T47D (cell line): ENCODE results near the gene GGT7.
"Not testable (repeated sequence)": the region's sequence is repeated elsewhere in the genome, so short reads cannot be mapped to it uniquely, and the experiment has no call there.

Source experiments
- DNase-seq, 2 experiments: peaks; one replicate each; pipeline versions ENCODE4 v3.0.0 to v3.0.0-alpha.2; 2011 to 2012; ENCODE audit warnings: low read depth in 1 of 2, low spot score in 1 of 2
- JUND ChIP-seq: IDR thresholded peaks from 2 replicates; pipeline ENCODE4 v1.6.1; 2012; ENCODE audit warnings: low read depth
- in situ Hi-C: cut with HindIII; loops from 2 replicates; pipeline ENCODE4 v1.10.0; 2016; ENCODE audit warnings: low sequenced_read_pairs, low pct_unique_long_range_greater_than_20kb

The GGT7 gene, protein sequence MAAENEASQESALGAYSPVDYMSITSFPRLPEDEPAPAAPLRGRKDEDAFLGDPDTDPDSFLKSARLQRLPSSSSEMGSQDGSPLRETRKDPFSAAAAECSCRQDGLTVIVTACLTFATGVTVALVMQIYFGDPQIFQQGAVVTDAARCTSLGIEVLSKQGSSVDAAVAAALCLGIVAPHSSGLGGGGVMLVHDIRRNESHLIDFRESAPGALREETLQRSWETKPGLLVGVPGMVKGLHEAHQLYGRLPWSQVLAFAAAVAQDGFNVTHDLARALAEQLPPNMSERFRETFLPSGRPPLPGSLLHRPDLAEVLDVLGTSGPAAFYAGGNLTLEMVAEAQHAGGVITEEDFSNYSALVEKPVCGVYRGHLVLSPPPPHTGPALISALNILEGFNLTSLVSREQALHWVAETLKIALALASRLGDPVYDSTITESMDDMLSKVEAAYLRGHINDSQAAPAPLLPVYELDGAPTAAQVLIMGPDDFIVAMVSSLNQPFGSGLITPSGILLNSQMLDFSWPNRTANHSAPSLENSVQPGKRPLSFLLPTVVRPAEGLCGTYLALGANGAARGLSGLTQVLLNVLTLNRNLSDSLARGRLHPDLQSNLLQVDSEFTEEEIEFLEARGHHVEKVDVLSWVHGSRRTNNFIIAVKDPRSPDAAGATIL

DNA sequence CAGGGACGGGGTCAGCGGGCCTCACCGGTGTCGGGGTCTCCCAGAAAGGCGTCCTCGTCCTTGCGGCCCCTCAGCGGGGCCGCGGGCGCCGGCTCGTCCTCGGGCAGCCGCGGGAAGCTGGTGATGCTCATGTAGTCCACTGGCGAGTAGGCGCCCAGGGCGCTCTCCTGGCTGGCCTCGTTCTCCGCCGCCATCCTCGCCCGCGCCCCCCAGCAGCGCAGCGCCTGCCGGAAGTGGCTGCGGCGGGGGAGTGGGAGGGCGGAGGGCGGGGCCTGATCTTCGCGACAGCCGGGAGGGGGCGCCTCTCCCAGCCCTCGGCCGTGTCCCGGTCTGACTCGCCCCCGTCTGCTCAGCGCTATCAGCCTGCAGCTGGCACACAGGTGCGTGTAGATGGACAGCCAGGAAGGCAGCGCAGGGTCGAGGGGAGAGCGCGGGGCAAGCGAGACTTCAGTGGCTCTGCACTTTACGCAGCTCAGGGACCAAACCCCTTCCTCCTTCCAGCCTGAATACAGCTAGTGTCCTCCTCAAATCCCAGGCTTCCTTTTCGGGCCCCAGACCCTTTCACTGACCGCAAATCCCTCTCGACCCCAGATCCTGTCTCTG is at the start of gene GGT7:
TSS of gene GGT7 (minus strand) at position 235 of the 603 bp plus-strand sequence. CDS start at position 194, 41 bp downstream.
- DNase-seq, result peak; percentile 69 to 74
- TF ChIP-seq JUND, result no peak
- in situ Hi-C loops, result no loop called here

DNA sequence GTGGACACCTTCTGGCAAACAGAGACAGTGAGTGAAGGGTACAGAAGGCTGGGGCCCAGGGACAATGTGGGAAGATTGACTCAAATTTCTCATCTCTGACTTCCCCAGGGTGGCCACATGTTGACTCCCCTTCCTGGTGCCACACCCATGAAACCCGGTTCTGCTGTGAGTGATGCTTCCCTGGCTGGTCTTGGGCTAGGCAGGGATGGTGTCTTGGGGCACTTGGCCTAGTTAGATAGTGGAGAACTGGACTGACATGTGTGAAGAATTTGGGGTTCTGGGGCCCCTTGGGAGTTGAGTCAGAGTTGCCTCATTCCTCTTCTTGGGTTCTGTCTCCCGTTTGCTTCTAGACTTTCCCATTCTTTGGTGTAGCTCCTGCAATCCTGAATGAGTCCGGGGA is 48.8 kb upstream of the GGT7 start:
- in situ Hi-C loops, result no loop called here
- no peak for DNase-seq
- no peak for TF ChIP-seq JUND

DNA sequence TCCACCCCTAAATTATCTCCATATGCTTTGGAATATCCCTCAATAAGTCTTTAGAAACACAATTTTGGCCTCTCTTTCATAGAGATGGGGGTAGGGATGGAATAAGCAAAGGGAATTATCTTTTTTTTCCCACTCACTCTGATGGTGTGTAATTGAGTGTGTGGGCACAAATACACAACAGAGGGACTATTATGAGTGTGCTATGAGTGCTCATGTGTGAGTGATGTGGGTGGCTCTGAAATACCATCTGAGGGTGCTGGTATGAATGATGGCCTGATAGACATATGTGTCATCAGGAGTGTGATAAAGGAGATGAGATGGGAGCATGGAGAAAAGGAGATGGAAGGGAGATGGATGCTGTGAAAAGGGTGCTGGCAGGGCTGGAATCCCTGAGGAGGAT is 47.4 kb upstream of the GGT7 start:
- TF ChIP-seq JUND, result no peak
- in situ Hi-C loops, result no loop called here
- DNase-seq, result no peak

DNA sequence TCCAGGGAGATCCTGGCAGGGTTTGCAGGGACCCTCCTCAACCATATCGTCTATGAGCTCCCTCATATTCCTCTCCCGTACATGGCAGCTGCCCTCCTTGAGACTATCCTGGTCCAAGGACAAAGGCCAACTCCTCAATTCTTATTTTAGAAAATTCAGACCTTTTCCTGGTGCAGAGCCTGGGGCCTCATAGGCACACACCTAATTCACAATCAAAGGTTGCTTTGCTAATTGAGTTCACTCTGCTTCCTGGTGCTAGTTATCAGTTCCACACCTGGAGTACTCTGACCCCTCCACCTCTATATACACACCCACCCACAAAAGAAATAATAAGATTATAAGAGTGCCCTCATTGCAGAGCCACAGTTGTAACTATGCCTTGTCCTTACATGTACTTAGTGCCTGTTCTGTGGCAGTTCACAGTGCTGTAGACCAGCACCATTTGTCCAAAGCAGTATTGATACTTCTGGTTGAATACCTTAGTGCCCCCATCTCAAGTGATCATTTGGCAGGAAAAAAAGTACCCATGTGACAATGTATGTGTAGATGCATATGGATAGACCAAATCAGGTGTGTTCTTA is 44.2 kb upstream of the GGT7 start:
- no peak for TF ChIP-seq JUND
- in situ Hi-C loops, result no loop called here
- DNase-seq, result no peak

DNA sequence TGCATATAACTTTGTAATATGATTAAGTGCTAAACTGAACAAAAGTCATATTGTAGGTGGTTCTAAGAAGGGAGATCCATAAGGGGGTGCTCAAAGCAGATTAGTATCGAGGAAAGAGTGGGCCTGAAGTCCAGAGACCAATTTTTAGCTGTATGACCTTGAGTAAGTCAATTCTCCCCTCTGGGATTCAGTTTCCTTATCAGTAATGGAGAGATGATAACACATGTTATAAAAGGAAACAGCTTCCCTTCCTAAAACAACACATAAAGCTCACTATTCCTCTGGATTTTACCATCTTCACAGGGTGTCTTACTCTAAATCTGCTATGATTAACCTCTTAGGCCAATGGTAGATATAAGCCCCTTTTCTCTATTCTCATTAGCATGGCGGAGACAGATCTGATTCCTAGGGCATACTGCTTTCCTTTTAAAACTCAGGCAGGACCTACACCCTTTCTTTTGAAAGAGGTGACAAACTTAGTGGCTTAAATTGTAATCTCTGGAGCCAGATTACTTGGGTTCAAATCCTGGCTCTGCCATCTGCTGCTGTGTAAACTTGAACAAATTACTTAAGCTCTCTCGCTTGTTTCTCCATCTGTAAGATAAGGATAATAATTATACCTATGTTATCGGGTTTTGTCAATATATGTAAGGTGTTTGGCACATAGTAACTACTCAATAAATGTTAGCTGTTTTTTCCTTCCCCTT is 43.2 kb upstream of the GGT7 start:
- in situ Hi-C loops, result no loop called here
- DNase-seq, result no peak
- TF ChIP-seq JUND, result no peak

DNA sequence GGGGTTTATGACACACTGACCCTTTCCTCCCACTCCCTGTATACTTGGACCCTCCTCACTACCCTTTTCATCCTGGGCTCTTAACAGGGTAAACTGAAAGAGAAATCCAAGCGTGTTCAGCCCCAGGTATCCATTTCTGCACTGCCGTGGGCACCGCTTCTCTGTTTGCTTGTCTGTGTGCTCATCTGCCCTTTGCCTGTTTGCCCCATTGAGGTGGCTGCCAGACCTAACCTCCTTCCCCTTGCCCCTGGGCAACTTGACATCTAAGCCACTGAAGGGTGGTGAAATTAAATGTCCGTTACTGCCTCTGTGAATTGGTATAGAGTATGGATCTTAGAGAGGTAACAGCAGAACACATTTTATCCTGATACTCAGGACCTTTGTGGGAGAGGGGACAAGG is 42.5 kb upstream of the GGT7 start:
- no peak for DNase-seq
- in situ Hi-C loops, result no loop called here
- TF ChIP-seq JUND, result no peak

DNA sequence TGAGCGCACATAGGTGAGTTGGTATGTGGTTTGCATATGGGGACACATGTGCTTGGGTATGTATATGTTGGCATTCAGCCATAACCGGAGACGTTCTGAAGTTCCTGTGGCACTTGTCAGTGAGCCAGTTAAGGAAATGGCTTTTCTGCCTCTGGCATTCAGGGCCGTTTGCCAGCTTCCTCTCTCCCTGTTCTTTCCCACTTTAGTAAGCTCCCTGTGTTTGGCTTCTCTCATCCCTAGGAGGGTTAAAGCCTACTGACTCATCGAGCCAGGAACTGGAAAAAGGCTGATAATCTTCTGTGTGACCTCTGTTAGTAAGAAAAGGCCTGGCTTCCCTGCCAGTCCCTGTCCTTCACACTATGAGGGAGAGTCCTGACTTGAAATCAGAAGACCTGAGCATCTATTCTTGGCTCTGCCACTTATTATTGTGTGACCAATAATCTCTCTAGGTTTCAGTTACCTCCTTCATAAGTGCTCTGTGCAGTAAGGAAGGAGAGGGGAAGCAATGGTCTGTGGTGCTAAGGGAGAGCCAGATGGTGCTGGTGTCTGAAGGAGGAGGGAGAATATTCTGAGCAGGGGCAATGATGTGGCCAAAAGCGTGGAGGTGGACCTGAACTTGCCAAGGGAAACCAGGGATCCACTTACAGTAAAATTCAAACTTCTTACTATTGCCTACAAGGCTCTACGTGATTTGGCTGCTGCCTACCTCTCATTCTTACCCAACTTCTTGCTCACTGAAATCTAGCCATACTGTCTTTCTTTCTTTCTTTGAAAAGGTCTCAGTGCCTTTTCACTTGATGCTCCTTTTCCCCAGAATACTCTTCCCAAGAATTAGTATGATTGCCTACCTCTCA is 35.2 kb upstream of the GGT7 start:
- no peak for TF ChIP-seq JUND
- DNase-seq, result peak; percentile 51 to 90
- in situ Hi-C loops, result no loop called here

DNA sequence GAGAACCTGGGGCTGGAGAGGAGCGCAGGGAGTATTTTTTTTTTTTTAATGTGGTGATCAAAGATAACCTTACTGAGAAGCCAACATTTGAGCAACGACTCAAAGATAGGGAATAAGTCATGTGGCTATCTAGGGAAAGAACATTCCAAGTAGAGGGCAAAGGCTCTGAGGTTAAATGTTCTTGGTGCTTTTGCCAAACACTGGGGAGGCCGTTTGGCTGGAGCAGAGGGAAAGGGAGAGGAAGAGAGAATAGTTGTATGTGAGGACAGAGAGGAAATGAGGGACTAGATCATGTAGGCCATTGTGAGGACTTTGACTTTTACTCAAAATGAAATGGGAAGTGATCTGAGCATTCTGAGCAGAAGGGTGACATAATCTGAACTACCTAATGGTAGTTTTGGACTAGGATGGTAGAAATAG is 31.6 kb upstream of the GGT7 start:
- no peak for DNase-seq
- no peak for TF ChIP-seq JUND
- in situ Hi-C loops, result no loop called here

DNA sequence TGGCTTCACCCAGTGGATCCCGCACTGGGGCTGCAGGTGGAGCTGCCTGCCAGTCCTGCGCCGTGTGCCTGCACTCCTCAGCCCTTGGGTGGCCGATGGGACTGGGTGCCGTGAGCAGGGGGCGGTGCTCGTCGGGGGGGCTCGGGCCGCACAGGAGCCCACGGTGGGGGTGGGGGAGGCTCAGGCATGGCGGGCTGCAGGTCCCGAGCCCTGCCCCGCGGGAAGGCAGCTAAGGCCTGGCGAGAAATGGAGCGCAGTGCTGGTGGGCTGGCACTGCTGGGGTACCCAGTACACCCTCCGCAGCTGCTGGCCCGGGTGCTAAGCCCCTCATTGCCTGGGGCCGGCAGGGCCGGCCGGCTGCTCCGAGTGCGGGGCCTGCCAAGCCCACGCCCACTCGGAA is 26.1 kb upstream of the GGT7 start:
- in situ Hi-C loops, DNase-seq: not testable (repeated sequence)

DNA sequence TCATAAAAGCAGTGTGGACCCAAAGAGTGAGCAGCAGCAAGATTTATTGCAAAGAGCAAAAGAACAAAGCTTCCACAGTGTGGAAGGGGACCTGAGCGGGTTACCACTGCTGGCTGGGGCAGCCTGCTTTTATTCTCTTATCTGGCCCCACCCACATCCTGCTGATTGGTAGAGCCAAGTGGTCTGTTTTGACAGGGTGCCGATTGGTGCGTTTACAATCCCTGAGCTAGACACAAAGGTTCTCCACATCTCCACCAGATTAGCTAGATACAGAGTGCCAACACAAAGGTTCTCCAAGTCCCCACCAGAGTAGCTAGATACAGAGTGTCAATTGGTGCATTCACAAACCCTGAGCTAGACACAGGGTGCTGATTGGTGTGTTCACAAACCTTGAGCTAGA is 25.5 kb upstream of the GGT7 start:
- DNase-seq, in situ Hi-C loops: not testable (repeated sequence)

DNA sequence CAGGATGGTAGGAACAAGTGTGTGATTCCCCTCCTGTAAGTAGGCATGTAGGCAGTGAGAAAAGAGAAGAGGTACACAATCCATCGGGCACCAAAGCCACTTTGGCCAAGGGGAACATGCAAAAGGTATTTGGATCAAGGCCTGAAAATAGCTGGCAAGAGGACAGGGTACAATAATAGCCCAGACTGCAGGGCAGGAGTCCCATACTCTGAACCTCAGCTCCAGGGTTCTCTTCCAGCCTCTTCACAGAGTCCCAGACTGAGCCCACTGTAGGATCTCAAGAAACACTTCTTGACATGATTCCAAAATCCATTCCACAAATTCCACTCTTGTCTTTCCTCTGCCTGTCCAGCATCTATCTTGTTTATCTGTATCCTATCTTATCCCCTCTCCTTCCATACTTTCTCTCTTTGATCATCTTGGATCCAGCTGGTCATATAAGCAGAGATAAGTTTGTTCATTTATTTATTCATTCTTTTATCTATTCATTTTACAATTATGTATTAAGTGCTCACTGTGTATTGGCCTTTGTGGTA is 23.5 kb upstream of the GGT7 start:
- DNase-seq, result no peak
- in situ Hi-C loops, result no loop called here
- no peak for TF ChIP-seq JUND
